ENCODE measurements around the gene HIPK2. TPM values are rescaled to one million over a fixed set of nuclear protein-coding genes. Genes with fewer than 3 reads are reported as not detected.

Gene HIPK2
- total RNA-seq, 2 experiments from 2014 or later, result 6.2 to 7.9 TPM

- Histone ChIP-seq H3K4me2 (ENCODE audit: low read length) (peak overlapping the region; percentile 54), H3K4me1 (ENCODE audit: insufficient read depth, low read length, poor library complexity, severe bottlenecking) (peaks cover 32% of the 10 kb centered on the region), H3K9me2 (ENCODE audit: insufficient read depth, low read length) (no peaks in the 10 kb centered on the region), H3K4me3 (ENCODE audit: low read depth, low read length, poor library complexity, severe bottlenecking) (no peak overlapping the region), H2AFZ (ENCODE audit: low read length) (peak overlapping the region; percentile 63; the same call in 1 of the 2 replicates), H4K20me1 (ENCODE audit: insufficient read depth, low read length) (no peaks in the 10 kb centered on the region), H3K9me3 (ENCODE audit: low read length) (no peaks in the 10 kb centered on the region), H3K27ac (ENCODE audit: low read depth, low read length, poor library complexity, severe bottlenecking) (peak overlapping the region; percentile 1), H3K79me2 (ENCODE audit: insufficient read depth, low read depth, low read length) (no peaks in the 10 kb centered on the region), H3K36me3 (ENCODE audit: insufficient read depth, low read length) (no peaks in the 10 kb centered on the region)
- no peak for TF ChIP-seq EZH2phosphoT487 (IDR thresholded peaks at IDR 0.05; ENCODE audit: borderline replicate concordance, low read depth, low read length)
- no peak for TF ChIP-seq CTCF (conservative IDR thresholded peaks at IDR 0.05; ENCODE audit: low read length)
- DNase-seq (ENCODE audit: low spot score), result peak; percentile 69
- no TSS peak for BruUV-seq (replicated peaks)
- ChIA-PET POLR2A (interaction anchor here (0.7 kb wide), 1 partner anchor 976 kb away, joined by 3 read pairs; the partner anchor contains the start of gene ADCK2), CTCF (ENCODE audit: unreplicated experiment) (no interaction called here)
- intact Hi-C loops (cut with micrococcal nuclease; ENCODE audit: unreplicated experiment), result no loop called here
Observed at GRCh38 chr7:139696552-139696951, 81.2 kb downstream of the HIPK2 start.

- Histone ChIP-seq H4K20me1 (ENCODE audit: insufficient read depth, low read length) (no peaks in the 10 kb centered on the region), H3K9me3 (ENCODE audit: low read length) (no peaks in the 10 kb centered on the region), H2AFZ (ENCODE audit: low read length) (no peak overlapping the region), H3K9me2 (ENCODE audit: insufficient read depth, low read length) (no peaks in the 10 kb centered on the region), H3K27ac (ENCODE audit: low read depth, low read length, poor library complexity, severe bottlenecking) (no peak overlapping the region), H3K4me2 (ENCODE audit: low read length) (no peak overlapping the region), H3K4me1 (ENCODE audit: insufficient read depth, low read length, poor library complexity, severe bottlenecking) (peaks cover 32% of the 10 kb centered on the region), H3K4me3 (ENCODE audit: low read depth, low read length, poor library complexity, severe bottlenecking) (no peak overlapping the region), H3K36me3 (ENCODE audit: insufficient read depth, low read length) (no peaks in the 10 kb centered on the region), H3K79me2 (ENCODE audit: insufficient read depth, low read depth, low read length) (no peaks in the 10 kb centered on the region)
- DNase-seq (ENCODE audit: low spot score), result no peak
- intact Hi-C loops (cut with micrococcal nuclease; ENCODE audit: unreplicated experiment), result no loop called here
- ChIA-PET POLR2A (no interaction called here), CTCF (ENCODE audit: unreplicated experiment) (no interaction called here)
- TF ChIP-seq EZH2phosphoT487 (IDR thresholded peaks at IDR 0.05; ENCODE audit: borderline replicate concordance, low read depth, low read length) (no peak), CTCF (conservative IDR thresholded peaks at IDR 0.05; ENCODE audit: low read length) (no peak)
- no TSS peak for BruUV-seq (replicated peaks)
Observed at GRCh38 chr7:139695588-139695987, 82.2 kb downstream of the HIPK2 start.

- intact Hi-C loops (cut with micrococcal nuclease; ENCODE audit: unreplicated experiment), result no loop called here
- H3K36me3 ChIP-seq (ENCODE audit: insufficient read depth, low read length), result no peaks in the 10 kb centered on the region
- H3K27ac ChIP-seq (ENCODE audit: low read depth, low read length, poor library complexity, severe bottlenecking), result no peak overlapping the region
- H2AFZ ChIP-seq (ENCODE audit: low read length), result no peak overlapping the region
- H3K4me2 ChIP-seq (ENCODE audit: low read length), result no peak overlapping the region
- H3K9me3 ChIP-seq (ENCODE audit: low read length), result no peaks in the 10 kb centered on the region
- H3K4me3 ChIP-seq (ENCODE audit: low read depth, low read length, poor library complexity, severe bottlenecking), result no peak overlapping the region
- TF ChIP-seq CTCF (conservative IDR thresholded peaks at IDR 0.05; ENCODE audit: low read length) (no peak), EZH2phosphoT487 (IDR thresholded peaks at IDR 0.05; ENCODE audit: borderline replicate concordance, low read depth, low read length) (no peak)
- CTCF ChIA-PET (ENCODE audit: unreplicated experiment), result no interaction called here
- H3K9me2 ChIP-seq (ENCODE audit: insufficient read depth, low read length), result no peaks in the 10 kb centered on the region
- POLR2A ChIA-PET, result interaction anchor here (0.6 kb wide), 1 partner anchor 1127 kb away, joined by 4 read pairs; no protein-coding TSS in a partner anchor
- no peaks in the 10 kb centered on the region for H4K20me1 ChIP-seq (ENCODE audit: insufficient read depth, low read length)
- BruUV-seq (replicated peaks), result no TSS peak
- H3K4me1 ChIP-seq (ENCODE audit: insufficient read depth, low read length, poor library complexity, severe bottlenecking), result peaks cover 32% of the 10 kb centered on the region
- no peak for DNase-seq (ENCODE audit: low spot score)
- no peaks in the 10 kb centered on the region for H3K79me2 ChIP-seq (ENCODE audit: insufficient read depth, low read depth, low read length)
Observed at GRCh38 chr7:139695051-139695450, 82.7 kb downstream of the HIPK2 start.
